Measurements from ENCODE around the gene PLEKHM3. TPM values are rescaled to one million over a fixed set of nuclear protein-coding genes. Genes with fewer than 3 reads are reported as not detected.
A peak's percentile ranks its signal among the peaks of the same experiment; 100 is the strongest.

The PLEKHM3 gene
- total and polyA plus RNA-seq, 2 of the 13 experiments (the other 11 are each of a cell fraction or from before 2014, with no cell fraction given): 4.5 to 4.7 TPM

DNA sequence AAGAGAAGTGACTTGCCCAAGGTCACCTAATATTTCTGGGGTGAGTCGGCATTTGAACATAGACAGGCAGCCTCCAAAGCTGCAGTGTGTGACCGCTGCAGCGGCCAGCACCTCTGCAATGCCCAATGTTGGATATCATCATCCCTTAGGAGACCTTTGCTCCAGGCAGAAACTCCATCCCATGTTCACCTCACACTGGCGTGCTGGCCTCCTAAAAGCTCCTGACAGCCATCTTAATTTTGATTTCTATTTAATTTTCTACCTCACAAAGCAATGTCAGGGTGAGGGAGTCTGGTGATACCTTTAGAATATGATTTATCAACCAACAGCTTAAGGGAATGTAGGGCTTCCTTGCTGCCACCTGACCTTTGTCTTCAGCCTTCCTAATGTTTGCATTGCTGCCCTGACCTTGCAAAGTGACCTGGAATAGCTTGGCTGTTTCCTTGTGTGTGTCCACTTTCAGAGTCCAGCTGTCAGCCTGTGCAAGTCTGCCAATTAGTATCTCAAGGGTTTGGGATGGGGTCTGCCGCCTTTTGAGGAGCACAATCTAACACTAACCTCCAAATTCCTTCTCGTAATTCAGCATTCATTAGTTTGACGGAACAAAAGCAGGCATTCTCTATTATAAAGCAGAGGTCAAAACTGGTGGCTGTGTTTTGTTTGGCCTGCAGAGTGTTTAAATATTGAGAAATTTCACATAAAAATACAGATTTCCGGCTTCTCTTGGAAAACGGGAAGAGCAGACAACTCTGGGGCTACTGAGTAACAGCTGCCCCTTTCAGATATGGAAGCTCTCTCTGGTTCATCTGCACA is 127.6 kb downstream of the PLEKHM3 start (continued):
- TF ChIP-seq ZSCAN30 (CRISPR knock-in tag; IDR thresholded peaks at IDR 0.05) (no peak), NONO (IDR thresholded peaks at IDR 0.05) (no peak), NONO (CRISPR knock-in tag; conservative IDR thresholded peaks at IDR 0.05) (0 out of 2 replicates have a peak, but pooled peaks have one; percentile 7), ZNF549 (CRISPR knock-in tag; IDR thresholded peaks at IDR 0.05) (no peak), ZNF670 (CRISPR knock-in tag; IDR thresholded peaks at IDR 0.05; ENCODE audit: borderline replicate concordance) (no peak; the same call in 1 of the 2 replicates), GPBP1L1 (CRISPR knock-in tag; IDR thresholded peaks at IDR 0.05) (no peak), TRIM24 (CRISPR knock-in tag; IDR thresholded peaks at IDR 0.05) (0 out of 2 replicates have a peak, but pooled peaks have one; percentile 40), DMAP1 (CRISPR knock-in tag; IDR thresholded peaks at IDR 0.05) (peak; percentile 40), ZMAT3 (CRISPR knock-in tag; conservative IDR thresholded peaks at IDR 0.05) (no peak), TBX3 (IDR thresholded peaks at IDR 0.05; ENCODE audit: borderline replicate concordance) (no peak), ZNF160 (CRISPR knock-in tag; IDR thresholded peaks at IDR 0.05) (no peak), HBP1 (CRISPR knock-in tag; IDR thresholded peaks at IDR 0.05; ENCODE audit: low read depth) (no peak), HMG20A (CRISPR knock-in tag; IDR thresholded peaks at IDR 0.05; ENCODE audit: borderline replicate concordance) (peak; percentile 84; the same call in 1 of the 2 replicates), ZNF564 (CRISPR knock-in tag; IDR thresholded peaks at IDR 0.05) (no peak), SATB2 (CRISPR knock-in tag; IDR thresholded peaks at IDR 0.05) (no peak), FOXJ3 (CRISPR knock-in tag; IDR thresholded peaks at IDR 0.05; ENCODE audit: borderline replicate concordance) (peak; percentile 95), MAFK (conservative IDR thresholded peaks at IDR 0.05 in 1 of 2, IDR thresholded peaks at IDR 0.05 in 1 of 2; ENCODE audit: low read length in 2 of 2) (no peak), FOSL2 (CRISPR knock-in tag; IDR thresholded peaks at IDR 0.05) (peak; percentile 36; the same call in 1 of the 2 replicates), ZSCAN25 (CRISPR knock-in tag; IDR thresholded peaks at IDR 0.05) (no peak), JUN (CRISPR knock-in tag; IDR thresholded peaks at IDR 0.05) (0 out of 2 replicates have a peak, but pooled peaks have one; percentile 37), BRCA1 (CRISPR knock-in tag; IDR thresholded peaks at IDR 0.05) (no peak), FOXM1 (CRISPR knock-in tag; IDR thresholded peaks at IDR 0.05) (no peak), ZNF44 (CRISPR knock-in tag; IDR thresholded peaks at IDR 0.05) (no peak)
- TF ChIP-seq, protein P1, sequence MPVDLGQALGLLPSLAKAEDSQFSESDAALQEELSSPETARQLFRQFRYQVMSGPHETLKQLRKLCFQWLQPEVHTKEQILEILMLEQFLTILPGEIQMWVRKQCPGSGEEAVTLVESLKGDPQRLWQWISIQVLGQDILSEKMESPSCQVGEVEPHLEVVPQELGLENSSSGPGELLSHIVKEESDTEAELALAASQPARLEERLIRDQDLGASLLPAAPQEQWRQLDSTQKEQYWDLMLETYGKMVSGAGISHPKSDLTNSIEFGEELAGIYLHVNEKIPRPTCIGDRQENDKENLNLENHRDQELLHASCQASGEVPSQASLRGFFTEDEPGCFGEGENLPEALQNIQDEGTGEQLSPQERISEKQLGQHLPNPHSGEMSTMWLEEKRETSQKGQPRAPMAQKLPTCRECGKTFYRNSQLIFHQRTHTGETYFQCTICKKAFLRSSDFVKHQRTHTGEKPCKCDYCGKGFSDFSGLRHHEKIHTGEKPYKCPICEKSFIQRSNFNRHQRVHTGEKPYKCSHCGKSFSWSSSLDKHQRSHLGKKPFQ (CRISPR knock-in tag; IDR thresholded peaks at IDR 0.05; ENCODE audit: insufficient replicate concordance): no peak
- TF ChIP-seq, protein P2, sequence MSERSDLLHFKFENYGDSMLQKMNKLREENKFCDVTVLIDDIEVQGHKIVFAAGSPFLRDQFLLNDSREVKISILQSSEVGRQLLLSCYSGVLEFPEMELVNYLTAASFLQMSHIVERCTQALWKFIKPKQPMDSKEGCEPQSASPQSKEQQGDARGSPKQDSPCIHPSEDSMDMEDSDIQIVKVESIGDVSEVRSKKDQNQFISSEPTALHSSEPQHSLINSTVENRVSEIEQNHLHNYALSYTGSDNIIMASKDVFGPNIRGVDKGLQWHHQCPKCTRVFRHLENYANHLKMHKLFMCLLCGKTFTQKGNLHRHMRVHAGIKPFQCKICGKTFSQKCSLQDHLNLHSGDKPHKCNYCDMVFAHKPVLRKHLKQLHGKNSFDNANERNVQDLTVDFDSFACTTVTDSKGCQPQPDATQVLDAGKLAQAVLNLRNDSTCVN (CRISPR knock-in tag; IDR thresholded peaks at IDR 0.05; ENCODE audit: borderline replicate concordance): no peak

All from HepG2 (cell line).